Central memory CD8-positive, alpha-beta T cell (primary cell): ENCODE data around the gene XCR1.

Experiments
- ATAC-seq: fragments of 150-1000 bp; cut with Tn5 transposase; replicated peaks from 2 replicates; pipeline ENCODE4 v1.10.0; 2022; ENCODE audit warnings: mild to moderate bottlenecking, moderate FRiP score, moderate number of reproducible peaks; ENCODE audit not compliant: poor library complexity, severe bottlenecking; ENCODE audit errors: extremely low read depth
- DNase-seq, 2 donors: peaks; one replicate each; pipeline ENCODE4 v3.0.0; 2021; ENCODE audit warnings: low spot score in 2 of 2
- H3K27ac Mint-ChIP-seq: one replicate; pipeline ENCODE4 v1.8.0; 2022; ENCODE audit warnings: low read depth, mild to moderate bottlenecking, moderate library complexity, mixed read lengths
- H3K27me3 Mint-ChIP-seq: one replicate; pipeline ENCODE4 v1.8.0; 2022; ENCODE audit warnings: mixed read lengths
- H3K36me3 Mint-ChIP-seq: one replicate; pipeline ENCODE4 v1.8.0; 2022; ENCODE audit warnings: mild to moderate bottlenecking, moderate library complexity, mixed read lengths; ENCODE audit not compliant: insufficient read depth
- H3K4me1 Mint-ChIP-seq: one replicate; pipeline ENCODE4 v1.8.0; 2022; ENCODE audit warnings: mixed read lengths
- H3K4me3 Mint-ChIP-seq: one replicate; pipeline ENCODE4 v1.8.0; 2022; ENCODE audit warnings: mild to moderate bottlenecking, moderate library complexity, mixed read lengths
- H3K9me3 Mint-ChIP-seq: one replicate; pipeline ENCODE4 v1.8.0; 2022; ENCODE audit warnings: mixed read lengths

The XCR1 gene

DNA sequence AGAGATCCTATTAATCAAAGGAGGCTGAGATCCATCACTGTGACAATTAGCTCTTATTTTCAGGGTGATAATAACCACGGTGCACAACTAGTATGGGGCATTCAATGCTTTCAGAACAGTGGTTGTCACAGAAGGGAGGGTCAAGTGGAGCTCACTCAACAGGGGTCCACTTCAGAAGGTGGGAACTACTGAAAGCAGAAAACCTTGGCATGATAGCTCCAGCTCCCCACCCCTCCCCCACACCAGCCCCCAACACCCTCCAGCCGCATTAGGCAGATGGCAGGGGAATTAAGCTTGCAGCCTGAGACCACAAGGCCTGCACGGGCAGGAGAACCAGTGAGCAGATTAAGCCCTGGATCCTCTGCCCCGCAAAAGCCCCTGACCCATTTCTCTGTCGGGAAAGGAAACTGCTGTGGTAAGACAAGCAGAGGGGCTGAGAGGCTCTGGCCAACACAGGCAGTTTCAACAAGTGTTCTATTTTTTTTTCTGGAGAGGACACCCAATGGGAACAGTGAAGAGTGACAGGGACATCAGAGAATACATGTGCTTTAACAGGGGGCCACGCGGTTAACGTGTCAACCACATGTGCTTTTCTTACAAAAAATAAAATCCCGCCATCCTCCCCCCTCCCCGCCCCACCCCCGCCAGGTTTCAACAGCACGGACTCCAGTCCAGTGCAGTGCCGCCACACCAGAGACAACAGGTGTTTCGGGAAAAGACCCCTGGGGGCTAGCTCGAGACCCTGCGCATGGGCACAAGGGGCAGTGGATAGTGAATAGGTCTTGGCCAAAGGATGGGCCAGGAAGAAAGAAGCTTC, 32.7 kb downstream of the XCR1 start:
- Mint-ChIP-seq H3K4me3 (peak overlapping the region; percentile 80), H3K9me3 (no peaks in the 10 kb centered on the region), H3K27me3 (no peaks in the 10 kb centered on the region), H3K27ac (peak overlapping the region; percentile 70), H3K36me3 (peaks cover 2% of the 10 kb centered on the region), H3K4me1 (peaks cover 48% of the 10 kb centered on the region)
- DNase-seq (peak; percentile 28 to 62), ATAC-seq (peak; percentile 76)

DNA sequence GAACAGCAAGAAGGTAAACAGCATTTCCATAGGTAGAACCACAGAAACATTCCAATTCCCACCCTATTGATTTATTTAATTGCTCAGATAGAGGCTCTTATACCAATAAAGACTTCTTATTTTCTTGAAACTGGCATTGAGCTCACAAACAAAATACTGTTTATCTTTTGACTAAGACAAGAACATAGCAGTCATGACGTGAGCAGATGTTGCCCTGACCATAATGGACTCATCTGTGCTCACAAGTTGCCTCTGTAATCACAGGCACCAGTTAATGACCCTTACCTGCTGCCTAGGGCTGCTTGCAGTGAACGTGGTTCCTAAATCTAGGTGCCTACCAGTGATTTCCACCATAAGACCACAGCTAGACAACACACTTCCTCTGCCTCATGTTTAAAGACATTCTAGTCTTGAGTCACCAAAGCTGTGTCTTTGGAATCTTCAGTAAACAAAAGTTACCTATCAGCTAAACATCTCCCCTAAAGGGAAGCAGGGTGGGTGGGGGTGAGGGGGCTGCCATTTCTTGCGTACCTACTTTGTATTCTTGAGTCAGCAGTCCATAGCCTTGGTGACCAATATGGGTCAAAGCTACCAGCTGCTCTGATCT, 33.8 kb downstream of the XCR1 start:
- H3K4me3 Mint-ChIP-seq = peak overlapping the region; percentile 80
- no peaks in the 10 kb centered on the region for H3K27me3 Mint-ChIP-seq
- H3K27ac Mint-ChIP-seq = peak overlapping the region; percentile 79
- peaks cover 2% of the 10 kb centered on the region for H3K36me3 Mint-ChIP-seq
- H3K4me1 Mint-ChIP-seq = peaks cover 59% of the 10 kb centered on the region
- ATAC-seq (peak; percentile 30), DNase-seq (peak in 1 of 2 donors; percentile 16)
- no peaks in the 10 kb centered on the region for H3K9me3 Mint-ChIP-seq

- H3K36me3 Mint-ChIP-seq = peaks cover 2% of the 10 kb centered on the region
- peaks cover 66% of the 10 kb centered on the region for H3K4me1 Mint-ChIP-seq
- no peak for ATAC-seq
- no peaks in the 10 kb centered on the region for H3K27me3 Mint-ChIP-seq
- H3K9me3 Mint-ChIP-seq = no peaks in the 10 kb centered on the region
- peak overlapping the region; percentile 79 for H3K27ac Mint-ChIP-seq
- peak overlapping the region; percentile 80 for H3K4me3 Mint-ChIP-seq
- DNase-seq = no peak
These were observed 34.5 kb downstream of the XCR1 start for GRCh38 chr3:45992821-45993221.

- H3K36me3 Mint-ChIP-seq = peaks cover 2% of the 10 kb centered on the region
- DNase-seq (no peak), ATAC-seq (no peak)
- H3K9me3 Mint-ChIP-seq = no peaks in the 10 kb centered on the region
- no peaks in the 10 kb centered on the region for H3K27me3 Mint-ChIP-seq
- H3K4me3 Mint-ChIP-seq = peak overlapping the region; percentile 80
- peaks cover 72% of the 10 kb centered on the region for H3K4me1 Mint-ChIP-seq
- peak overlapping the region; percentile 79 for H3K27ac Mint-ChIP-seq
These were observed 35.1 kb downstream of the XCR1 start for GRCh38 chr3:45992133-45992729.

DNA sequence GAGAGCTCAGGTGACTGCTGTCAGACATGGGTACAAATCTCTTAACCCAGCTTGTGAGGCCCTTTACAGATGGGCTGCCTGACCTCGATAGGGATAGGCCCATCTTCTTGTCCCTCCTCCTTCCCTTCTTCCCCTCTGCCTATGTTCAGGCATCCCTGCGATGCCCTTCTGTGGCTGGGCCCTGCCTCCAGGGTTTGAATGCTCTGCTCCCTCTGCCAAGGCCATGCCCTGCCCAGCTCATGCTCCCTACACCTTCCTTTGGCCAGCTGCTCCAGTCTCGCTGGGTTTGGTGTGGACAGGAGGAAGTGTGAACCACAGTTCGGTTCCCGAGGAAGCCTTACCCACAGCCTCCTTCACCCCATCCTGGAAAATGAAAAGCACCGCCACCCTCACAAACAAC, 35.9 kb downstream of the XCR1 start:
- Mint-ChIP-seq H3K4me3 (peak overlapping the region; percentile 80), H3K27me3 (no peaks in the 10 kb centered on the region), H3K27ac (peak overlapping the region; percentile 79), H3K36me3 (peaks cover 2% of the 10 kb centered on the region), H3K4me1 (peaks cover 74% of the 10 kb centered on the region), H3K9me3 (no peaks in the 10 kb centered on the region)
- no peak for DNase-seq
- no peak for ATAC-seq

- H3K36me3 Mint-ChIP-seq = peaks cover 2% of the 10 kb centered on the region
- no peaks in the 10 kb centered on the region for H3K27me3 Mint-ChIP-seq
- H3K27ac Mint-ChIP-seq = peak overlapping the region; percentile 79
- ATAC-seq (no peak), DNase-seq (no peak)
- H3K4me1 Mint-ChIP-seq = peaks cover 81% of the 10 kb centered on the region
- peak overlapping the region; percentile 4 for H3K4me3 Mint-ChIP-seq
- H3K9me3 Mint-ChIP-seq = no peaks in the 10 kb centered on the region
These were observed 37.1 kb downstream of the XCR1 start for GRCh38 chr3:45990181-45990580.

DNA sequence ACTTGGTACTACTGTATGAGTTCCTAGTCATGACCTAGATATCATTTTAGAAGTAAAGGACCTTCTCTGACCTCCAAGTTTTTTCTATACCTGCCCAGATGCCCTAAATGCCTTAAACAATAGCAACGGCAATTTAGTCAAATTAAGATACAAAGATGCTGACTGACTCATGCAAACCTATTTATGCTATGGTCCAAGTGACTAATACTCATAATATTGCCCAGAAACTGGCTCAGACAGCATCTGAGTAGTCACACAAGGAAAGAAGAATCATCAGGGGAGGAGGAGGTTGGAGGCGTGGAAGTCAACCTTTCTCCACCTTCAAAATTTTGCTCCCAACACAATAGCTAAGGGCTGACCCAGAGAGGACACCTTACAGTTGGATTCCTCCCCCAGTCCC, 38.5 kb downstream of the XCR1 start:
- Mint-ChIP-seq H3K4me1 (peaks cover 86% of the 10 kb centered on the region), H3K4me3 (no peak overlapping the region), H3K27ac (peak overlapping the region; percentile 69), H3K9me3 (no peaks in the 10 kb centered on the region), H3K36me3 (peaks cover 8% of the 10 kb centered on the region), H3K27me3 (no peaks in the 10 kb centered on the region)
- DNase-seq (no peak), ATAC-seq (no peak)

GRCh38 chr3:45988362-45988761, 38.9 kb downstream of the XCR1 start:
- Mint-ChIP-seq H3K4me3 (no peak overlapping the region), H3K4me1 (peaks cover 86% of the 10 kb centered on the region), H3K9me3 (no peaks in the 10 kb centered on the region), H3K27ac (peak overlapping the region; percentile 69), H3K36me3 (peaks cover 12% of the 10 kb centered on the region), H3K27me3 (no peaks in the 10 kb centered on the region)
- ATAC-seq (no peak), DNase-seq (no peak)

GRCh38 chr3:45987368-45988291, 39.7 kb downstream of the XCR1 start:
- Mint-ChIP-seq H3K9me3 (no peaks in the 10 kb centered on the region), H3K36me3 (peaks cover 19% of the 10 kb centered on the region), H3K4me1 (peaks cover 86% of the 10 kb centered on the region), H3K4me3 (peak overlapping the region; percentile 32), H3K27me3 (no peaks in the 10 kb centered on the region), H3K27ac (peak overlapping the region; percentile 69)
- ATAC-seq (no peak), DNase-seq (no peak)

- Mint-ChIP-seq H3K27ac (peak overlapping the region; percentile 69), H3K27me3 (no peaks in the 10 kb centered on the region), H3K4me1 (peaks cover 76% of the 10 kb centered on the region), H3K4me3 (peak overlapping the region; percentile 32), H3K9me3 (no peaks in the 10 kb centered on the region), H3K36me3 (peaks cover 22% of the 10 kb centered on the region)
- ATAC-seq (no peak), DNase-seq (no peak)
These were observed 40.8 kb downstream of the XCR1 start for GRCh38 chr3:45986303-45986982.

DNA sequence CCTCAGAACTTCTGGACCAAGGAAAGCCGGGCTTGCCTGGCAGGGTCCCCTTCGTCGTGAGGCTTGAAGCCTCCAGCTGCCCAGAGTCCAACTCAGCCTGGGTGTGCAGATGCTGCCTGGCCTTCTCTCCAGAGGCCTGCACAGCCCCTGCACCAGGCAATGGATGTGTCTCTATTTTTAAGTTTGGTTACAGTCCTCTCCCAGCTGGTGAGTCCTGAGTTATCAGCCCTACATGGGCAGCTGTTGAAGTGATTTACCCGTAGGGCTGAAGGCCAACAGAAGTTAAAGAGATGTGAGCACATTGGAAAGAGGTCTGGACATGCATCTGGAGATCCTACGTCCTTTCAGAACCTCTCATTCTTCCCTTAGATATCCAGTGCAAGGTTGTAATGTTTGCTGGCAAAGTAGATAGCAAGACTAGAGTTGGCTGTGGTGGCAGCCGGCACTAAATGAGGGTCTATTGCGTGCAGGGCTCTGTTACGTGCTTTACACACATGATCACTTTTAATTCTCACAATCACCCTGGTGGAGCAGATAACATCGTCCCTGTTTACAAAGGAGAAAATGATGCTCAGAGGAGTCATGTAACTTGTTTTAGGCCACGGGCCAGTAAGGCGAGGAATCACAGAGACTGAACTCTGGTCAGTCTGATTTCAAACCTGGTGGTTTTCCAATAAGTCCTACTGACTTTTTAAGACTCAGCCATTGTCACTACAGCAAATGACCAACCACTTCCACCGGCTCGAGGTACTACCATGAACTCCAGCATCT, 41.6 kb downstream of the XCR1 start:
- ATAC-seq (no peak), DNase-seq (no peak)
- Mint-ChIP-seq H3K9me3 (no peaks in the 10 kb centered on the region), H3K27ac (peak overlapping the region; percentile 69), H3K4me1 (peaks cover 77% of the 10 kb centered on the region), H3K27me3 (no peaks in the 10 kb centered on the region), H3K36me3 (peaks cover 28% of the 10 kb centered on the region), H3K4me3 (no peak overlapping the region)
